ENCODE results near the gene ME2.
"Not testable (repeated sequence)": the region's sequence is repeated elsewhere in the genome, so short reads cannot be mapped to it uniquely, and the experiment has no call there.

The ME2 gene

DNA sequence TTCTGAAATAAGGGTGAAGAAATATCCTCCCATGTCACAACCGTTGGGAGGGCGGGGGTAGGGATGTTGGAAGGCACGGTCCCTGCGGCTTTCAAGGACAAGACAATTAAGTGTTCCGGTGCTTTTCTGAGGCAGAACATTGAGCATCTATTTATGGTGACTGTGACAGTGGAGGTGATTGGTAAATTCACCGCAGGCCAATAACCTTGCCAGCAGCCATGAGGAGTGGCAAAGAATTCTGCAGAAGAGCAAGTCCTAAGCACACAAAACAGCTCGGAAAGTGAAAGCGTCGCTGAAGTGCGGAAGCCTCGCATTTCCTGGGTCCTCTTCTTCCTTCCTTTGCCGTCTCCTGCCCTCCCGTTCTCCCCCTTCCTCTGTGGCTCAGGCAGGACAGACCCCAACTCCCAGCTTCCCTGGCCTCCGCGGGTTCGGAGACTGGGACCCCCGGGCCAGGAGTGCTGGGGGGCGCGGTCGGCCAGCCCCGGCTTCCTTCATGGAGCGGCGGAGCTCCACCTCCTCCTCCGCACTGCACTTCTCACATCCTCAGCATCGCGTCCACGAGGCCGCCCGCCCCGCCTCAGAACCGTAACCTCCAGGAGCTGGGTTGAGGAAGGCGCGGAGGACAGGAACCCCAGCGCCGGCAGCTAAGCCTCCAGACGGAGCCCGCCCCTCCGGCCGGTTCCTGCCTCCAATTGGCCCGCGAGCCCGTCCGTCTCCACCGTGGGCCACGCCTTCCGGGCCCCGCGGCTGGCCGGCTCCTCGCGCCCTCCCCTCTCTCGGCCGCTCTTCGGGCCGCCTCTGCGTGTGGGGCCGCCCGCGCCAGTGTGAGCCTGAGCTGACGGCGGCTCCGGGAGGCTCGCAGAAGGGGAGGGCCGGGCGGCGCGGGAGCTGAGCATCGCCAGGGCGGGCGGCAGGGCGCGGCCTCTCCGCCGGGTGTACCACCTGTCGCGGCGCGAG lies at the start of gene ME2:
ME2 (plus strand) TSS at position 774 of the 957 bp plus-strand sequence. CDS start 16,703 bp downstream, outside the sequence.
- H3K4me1 ChIP-seq: peaks cover 0 to 10% (median 8%) of the 10 kb centered on the region in 4 donors
- H3K4me3 ChIP-seq: peak within 1 kb of the TSS; percentile 80 to 97
- H3K36me3 ChIP-seq: no peaks in the 10 kb centered on the region
- H3K27ac ChIP-seq: peak within 1 kb of the TSS; percentile 87 to 91
- TF ChIP-seq, protein P1, sequence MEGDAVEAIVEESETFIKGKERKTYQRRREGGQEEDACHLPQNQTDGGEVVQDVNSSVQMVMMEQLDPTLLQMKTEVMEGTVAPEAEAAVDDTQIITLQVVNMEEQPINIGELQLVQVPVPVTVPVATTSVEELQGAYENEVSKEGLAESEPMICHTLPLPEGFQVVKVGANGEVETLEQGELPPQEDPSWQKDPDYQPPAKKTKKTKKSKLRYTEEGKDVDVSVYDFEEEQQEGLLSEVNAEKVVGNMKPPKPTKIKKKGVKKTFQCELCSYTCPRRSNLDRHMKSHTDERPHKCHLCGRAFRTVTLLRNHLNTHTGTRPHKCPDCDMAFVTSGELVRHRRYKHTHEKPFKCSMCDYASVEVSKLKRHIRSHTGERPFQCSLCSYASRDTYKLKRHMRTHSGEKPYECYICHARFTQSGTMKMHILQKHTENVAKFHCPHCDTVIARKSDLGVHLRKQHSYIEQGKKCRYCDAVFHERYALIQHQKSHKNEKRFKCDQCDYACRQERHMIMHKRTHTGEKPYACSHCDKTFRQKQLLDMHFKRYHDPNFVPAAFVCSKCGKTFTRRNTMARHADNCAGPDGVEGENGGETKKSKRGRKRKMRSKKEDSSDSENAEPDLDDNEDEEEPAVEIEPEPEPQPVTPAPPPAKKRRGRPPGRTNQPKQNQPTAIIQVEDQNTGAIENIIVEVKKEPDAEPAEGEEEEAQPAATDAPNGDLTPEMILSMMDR (IDR thresholded peaks at IDR 0.05): no peak
- no peaks in the 10 kb centered on the region for H3K27me3 ChIP-seq
- DNase-seq: peak; percentile 90 to 95
- intact Hi-C loops (cut with DNase I; ENCODE audit: low total_unique reads): loop anchor here (5.0 kb wide), 1 partner anchor 149 kb away; no protein-coding TSS in a partner anchor
- H3K9me3 ChIP-seq: no peaks in the 10 kb centered on the region

DNA sequence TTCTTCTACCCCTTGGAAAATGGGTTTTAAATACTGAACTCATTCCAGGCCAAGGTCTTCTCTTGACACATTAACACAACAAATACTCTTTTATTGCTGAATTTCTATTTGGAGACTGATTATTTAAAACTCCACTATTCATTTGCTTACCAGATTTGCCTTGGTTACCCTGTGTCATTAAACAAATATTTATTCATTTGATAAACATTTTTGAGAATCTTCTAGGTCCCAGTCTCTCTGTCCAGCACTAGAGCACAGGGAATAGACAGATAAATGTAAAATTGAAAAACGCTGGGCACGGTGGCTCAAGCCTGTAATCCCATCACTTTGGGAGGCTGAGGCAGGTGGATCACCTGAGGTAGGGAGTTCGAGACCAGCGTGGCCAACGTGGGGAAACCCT lies 49.3 kb upstream of the ME2 start:
- no peak overlapping the region for H3K4me3 ChIP-seq
- no peaks in the 10 kb centered on the region for H3K4me1 ChIP-seq
- no peaks in the 10 kb centered on the region for H3K27me3 ChIP-seq
- no peak for DNase-seq
- no peaks in the 10 kb centered on the region for H3K9me3 ChIP-seq
- intact Hi-C loops (cut with DNase I; ENCODE audit: low total_unique reads): no loop called here
- H3K36me3 ChIP-seq: no peaks in the 10 kb centered on the region
- H3K27ac ChIP-seq: no peak overlapping the region
- TF ChIP-seq, protein P1 (IDR thresholded peaks at IDR 0.05): no peak

DNA sequence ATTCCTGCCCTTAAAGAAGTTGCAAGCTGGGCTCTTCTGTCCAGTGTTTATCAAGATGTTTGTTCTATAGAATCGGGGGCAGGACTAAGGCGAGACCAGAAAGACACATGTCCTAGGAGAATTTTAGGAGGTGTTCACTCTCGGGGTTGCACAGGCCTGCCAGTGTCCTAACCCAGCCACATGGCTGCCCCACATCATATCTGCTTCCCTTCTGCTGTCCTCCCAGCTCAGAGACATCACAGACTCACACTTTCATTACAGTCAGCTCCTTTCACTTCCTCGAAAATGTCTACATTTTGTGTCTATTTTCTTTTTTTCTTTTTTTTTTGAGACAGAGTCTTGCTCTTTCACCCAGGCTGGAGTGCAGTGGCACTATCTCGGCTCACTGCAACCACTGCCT lies 48.4 kb upstream of the ME2 start:
- DNase-seq: peak in 1 of 2 donors; percentile 33
- Histone ChIP-seq H3K4me3 (no peak overlapping the region), H3K27me3 (no peaks in the 10 kb centered on the region), H3K9me3 (no peaks in the 10 kb centered on the region), H3K27ac (no peak overlapping the region), H3K4me1 (no peaks in the 10 kb centered on the region), H3K36me3 (no peaks in the 10 kb centered on the region)
- intact Hi-C loops (cut with DNase I; ENCODE audit: low total_unique reads): no loop called here
- TF ChIP-seq, protein P1 (IDR thresholded peaks at IDR 0.05): no peak

DNA sequence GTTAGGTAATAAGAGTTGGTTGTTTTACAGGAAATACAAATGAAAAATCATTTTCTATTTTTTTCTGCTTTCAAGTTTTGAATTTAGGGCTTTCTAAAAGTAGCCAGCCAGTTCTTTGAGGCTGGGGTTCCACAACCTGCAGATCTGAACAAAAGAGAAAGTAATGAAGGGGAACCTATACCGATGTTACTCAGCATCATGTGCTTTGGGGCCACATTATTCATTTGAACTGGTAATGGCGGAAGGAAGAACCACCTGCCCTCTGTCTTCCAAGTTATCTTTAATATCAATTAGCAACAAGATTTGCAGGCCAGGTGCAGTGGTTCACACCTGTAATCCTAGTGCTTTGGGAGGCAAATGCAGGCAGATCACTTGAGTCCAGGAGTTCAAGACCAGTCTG lies 46.2 kb upstream of the ME2 start:
- Histone ChIP-seq H3K4me1 (no peaks in the 10 kb centered on the region), H3K27me3 (no peaks in the 10 kb centered on the region), H3K36me3 (no peaks in the 10 kb centered on the region), H3K9me3 (no peaks in the 10 kb centered on the region), H3K27ac (no peak overlapping the region), H3K4me3 (no peak overlapping the region)
- intact Hi-C loops (cut with DNase I; ENCODE audit: low total_unique reads): no loop called here
- TF ChIP-seq, protein P1 (IDR thresholded peaks at IDR 0.05): no peak
- DNase-seq: no peak

DNA sequence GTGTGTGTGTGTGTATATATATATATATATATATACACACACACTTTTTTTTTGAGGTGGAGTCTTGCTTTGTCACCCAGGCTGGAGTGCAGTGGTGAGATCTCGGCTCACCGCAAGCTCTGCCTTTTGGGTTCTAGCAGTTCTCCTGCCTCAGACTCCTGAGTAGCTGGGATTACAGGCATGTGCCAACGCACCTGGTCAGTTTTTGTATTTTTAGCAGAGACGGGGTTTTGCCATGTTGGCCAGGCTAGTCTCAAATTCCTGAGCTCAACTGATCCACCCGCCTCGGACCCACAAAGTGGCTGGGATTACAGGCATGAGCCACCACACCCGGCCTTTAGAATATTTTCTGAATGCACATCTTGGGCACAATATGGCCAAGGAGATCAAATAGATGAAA lies 45.4 kb upstream of the ME2 start:
- H3K36me3 ChIP-seq; H3K27ac ChIP-seq; H3K9me3 ChIP-seq; intact Hi-C loops (cut with DNase I; ENCODE audit: low total_unique reads); H3K4me1 ChIP-seq; DNase-seq; H3K27me3 ChIP-seq; H3K4me3 ChIP-seq: not testable (repeated sequence)

DNA sequence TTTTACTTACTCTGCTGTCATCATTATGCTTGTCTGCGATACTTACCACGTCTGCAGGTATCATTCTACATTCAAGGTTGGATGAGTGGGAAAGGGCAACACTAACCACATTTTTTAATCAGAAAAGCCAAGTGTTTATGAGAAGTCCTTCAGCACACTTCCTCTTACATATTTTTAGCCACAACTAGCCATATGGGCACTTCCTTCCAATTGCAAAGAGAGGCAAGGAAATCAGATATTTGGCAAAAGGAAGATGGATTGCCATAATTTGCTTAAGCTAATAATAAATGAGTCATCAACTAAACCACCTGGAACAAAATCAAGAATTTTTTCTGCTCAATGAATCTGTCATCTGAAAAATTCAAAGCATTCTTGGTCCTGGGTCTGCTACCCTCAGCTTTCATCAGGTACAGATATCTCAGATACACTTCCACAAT lies 42.4 kb upstream of the ME2 start:
- no peak for DNase-seq
- no peaks in the 10 kb centered on the region for H3K27me3 ChIP-seq
- H3K36me3 ChIP-seq: no peaks in the 10 kb centered on the region
- H3K4me1 ChIP-seq: no peaks in the 10 kb centered on the region
- intact Hi-C loops (cut with DNase I; ENCODE audit: low total_unique reads): no loop called here
- H3K27ac ChIP-seq: no peak overlapping the region
- no peaks in the 10 kb centered on the region for H3K9me3 ChIP-seq
- H3K4me3 ChIP-seq: no peak overlapping the region
- TF ChIP-seq, protein P1 (IDR thresholded peaks at IDR 0.05): no peak
